ENCODE results near the gene ZBTB11.
"Not testable (repeated sequence)": the region's sequence is repeated elsewhere in the genome, so short reads cannot be mapped to it uniquely, and the experiment has no call there.

GRCh38 chr3:101694836-101695235 is 17.9 kb upstream of the ZBTB11 start:
- TF ChIP-seq CTCF (conservative IDR thresholded peaks at IDR 0.05; ENCODE audit: low read depth, low read length); EZH2 (IDR thresholded peaks at IDR 0.05; ENCODE audit: borderline replicate concordance, low read depth, low read length, poor library complexity, severe bottlenecking): not testable (repeated sequence)

Measured in A673 (cell line).